Psoas muscle (tissue), 8 donors: ENCODE measurements around the gene ABCG2. TPM values are rescaled to one million over a fixed set of nuclear protein-coding genes. Genes with fewer than 3 reads are reported as not detected.

Experiments used
- ATAC-seq, 4 donors: fragments of 200-7000 bp; cut with Tn5 transposase; one replicate each; pipeline ENCODE4 v1.9.1; 2020; ENCODE audit warnings: moderate library complexity in 3 of 4, mild to moderate bottlenecking in 2 of 4
- DNase-seq, 2 donors: peaks; one replicate each; pipeline ENCODE4 v3.0.0-alpha.2; 2020
- H3K27ac ChIP-seq: fragments of 200-600 bp; one replicate; pipeline ENCODE4 v1.8.0; 2022
- H3K27me3 ChIP-seq, 3 donors: fragments of 200-600 bp in 1 of 3; one replicate each; pipeline versions ENCODE4 v1.6.1 to v1.8.0; 2013 to 2022; ENCODE audit warnings: low read length in 2 of 3, mild to moderate bottlenecking in 2 of 3, moderate library complexity in 1 of 3; ENCODE audit not compliant: insufficient read depth in 3 of 3
- H3K36me3 ChIP-seq, 2 donors: fragments of 200-600 bp in 1 of 2; one replicate each; pipeline versions ENCODE4 v1.6.1 to v1.8.0; 2013 to 2022; ENCODE audit warnings: low read depth in 1 of 2, mild to moderate bottlenecking in 1 of 2, moderate library complexity in 1 of 2; ENCODE audit not compliant: insufficient read depth in 1 of 2
- H3K4me1 ChIP-seq: fragments of 200-600 bp; one replicate; pipeline ENCODE4 v1.8.0; 2022
- H3K4me3 ChIP-seq: fragments of 200-600 bp; one replicate; pipeline ENCODE4 v1.8.0; 2022; ENCODE audit warnings: mild to moderate bottlenecking
- H3K9me3 ChIP-seq: fragments of 200-600 bp; one replicate; pipeline ENCODE4 v1.8.0; 2022
- CTCF ChIP-seq: fragments of 200-600 bp; IDR thresholded peaks from one replicate; pipeline ENCODE4 v1.8.0; 2022; ENCODE audit warnings: antibody characterized with exemption
- WGBS, 3 donors: extraction: QIAGEN DNeasy Blood & Tissue Kit; methylation state at CpG; one replicate each; pipeline versions ENCODE4 v1.1.6 to v1.1.7; 2013; 5-methylcytosine and 5-hydroxymethylcytosine counted together
- intact Hi-C, 2 donors: fragments of 100-400 bp; cut with DNase I; formaldehyde crosslinking; loops; one replicate each; pipeline versions ENCODE4 v1.11.0 to v1.14.2; 2022
- polyA plus RNA-seq, 3 donors: library from polyadenylated mRNA; stranded (reverse); fragments of 200-250 nt; gene quantifications; one replicate each; pipeline ENCODE4 v1.2.3, GENCODE V29; 2013
- total RNA-seq, 4 donors: library from RNA; stranded (reverse); fragmentation: NEBNext Ultra II Directional in 2 of 4; extraction: Animal tissue kit (Norgen Biotek cat#: 25700) in 2 of 4; gene quantifications; one replicate each; pipeline versions ENCODE4 v1.2.1 to v1.2.4, GENCODE V29; 2021 to 2023
- donor health status: healthy with polysubstance abuse.
- donor health status: DM: no; HTN: no; CAD: no; lungs with moderate emphysema.
- donor health status: Bipolar disorder and iron deficiency.
- donor health status: healthy.
- donor health status: DM: yes; HTN: yes; CAD: no.
- donor health status: DM: no; HTN: no; CAD: no.
- donor health status: DM: no; HTN: no; CAD: no.
- donor health status: DM: yes; HTN: yes; CAD: no.

The ABCG2 gene
- total and polyA plus RNA-seq, 7 donors, result 0.09 to 1.8 (median 0.19) TPM

GRCh38 chr4:88195328-88196012, 37.0 kb upstream of the ABCG2 start:
- H3K4me1 ChIP-seq, result no peaks in the 10 kb centered on the region
- no peaks in the 10 kb centered on the region for H3K27me3 ChIP-seq
- no peak overlapping the region for H3K4me3 ChIP-seq
- H3K36me3 ChIP-seq, result no peaks in the 10 kb centered on the region
- ATAC-seq, result no peak
- intact Hi-C loops, result no loop called here
- H3K27ac ChIP-seq, result no peak overlapping the region
- TF ChIP-seq CTCF, result no peak
- DNase-seq, result no peak
- WGBS, 3 donors, result 65 to 75% (median 70%) methylated on average over 8 of the region's 8 CpGs
- no peaks in the 10 kb centered on the region for H3K9me3 ChIP-seq

- no peak overlapping the region for H3K4me3 ChIP-seq
- 77 to 83% (median 81%) methylated on average over 3 of the region's 3 CpGs for WGBS, 3 donors
- TF ChIP-seq CTCF, result no peak
- no peaks in the 10 kb centered on the region for H3K27me3 ChIP-seq
- no peak overlapping the region for H3K27ac ChIP-seq
- intact Hi-C loops, result no loop called here
- no peaks in the 10 kb centered on the region for H3K4me1 ChIP-seq
- H3K36me3 ChIP-seq, result no peaks in the 10 kb centered on the region
- H3K9me3 ChIP-seq, result no peaks in the 10 kb centered on the region
- no peak for ATAC-seq
- no peak for DNase-seq
These were observed 33.0 kb upstream of the ABCG2 start for GRCh38 chr4:88191404-88191803.

GRCh38 chr4:88189881-88190585, 31.6 kb upstream of the ABCG2 start:
- ATAC-seq (no peak), DNase-seq (no peak)
- Histone ChIP-seq H3K4me1 (no peaks in the 10 kb centered on the region), H3K27me3 (no peaks in the 10 kb centered on the region), H3K9me3 (peaks cover 2% of the 10 kb centered on the region), H3K36me3 (no peaks in the 10 kb centered on the region), H3K4me3 (no peak overlapping the region), H3K27ac (no peak overlapping the region)
- intact Hi-C loops, result no loop called here
- no peak for TF ChIP-seq CTCF
- 41 to 49% (median 46%) methylated on average over 3 of the region's 3 CpGs for WGBS, 3 donors

GRCh38 chr4:88189418-88189738, 30.9 kb upstream of the ABCG2 start:
- 83 to 95% (median 91%) methylated on average over 1 of the region's 1 CpG for WGBS, 3 donors
- DNase-seq, result no peak
- Histone ChIP-seq H3K27ac (no peak overlapping the region), H3K4me3 (no peak overlapping the region), H3K27me3 (no peaks in the 10 kb centered on the region), H3K9me3 (peaks cover 4% of the 10 kb centered on the region), H3K36me3 (no peaks in the 10 kb centered on the region), H3K4me1 (no peaks in the 10 kb centered on the region)
- no peak for TF ChIP-seq CTCF
- ATAC-seq, result no peak
- intact Hi-C loops, result no loop called here
